Epithelial cell of esophagus (primary cell): ENCODE results near the gene PPP1CA.
A peak's percentile ranks its signal among the peaks of the same experiment; 100 is the strongest.

Source experiments
- DNase-seq: peaks from one replicate; pipeline ENCODE4 v3.0.0; 2010; ENCODE audit warnings: low read depth
- H3K4me3 ChIP-seq: 2 replicates; pipeline ENCODE4 v1.5.1; 2011; ENCODE audit warnings: mild to moderate bottlenecking, low read length, control low read depth
- TF ChIP-seq, protein P1 (sequence below): IDR thresholded peaks from 2 replicates; pipeline ENCODE4 v1.5.1; 2011; ENCODE audit warnings: low read depth, mild to moderate bottlenecking, low read length, control low read depth, inconsistent platforms; ENCODE audit not compliant: insufficient read depth; ENCODE audit errors: missing control alignments

Gene PPP1CA

GRCh38 chr11:67437082-67437808, 35.6 kb upstream of the PPP1CA start, which contains the start of gene PTPRCAP:
Gene PTPRCAP, minus strand, starts transcription at chr11:67437682. Its CDS starts 63 bp downstream, at chr11:67437619.
- DNase-seq, result no peak
- no peak within 1 kb of the TSS for H3K4me3 ChIP-seq
- TF ChIP-seq, protein P1, sequence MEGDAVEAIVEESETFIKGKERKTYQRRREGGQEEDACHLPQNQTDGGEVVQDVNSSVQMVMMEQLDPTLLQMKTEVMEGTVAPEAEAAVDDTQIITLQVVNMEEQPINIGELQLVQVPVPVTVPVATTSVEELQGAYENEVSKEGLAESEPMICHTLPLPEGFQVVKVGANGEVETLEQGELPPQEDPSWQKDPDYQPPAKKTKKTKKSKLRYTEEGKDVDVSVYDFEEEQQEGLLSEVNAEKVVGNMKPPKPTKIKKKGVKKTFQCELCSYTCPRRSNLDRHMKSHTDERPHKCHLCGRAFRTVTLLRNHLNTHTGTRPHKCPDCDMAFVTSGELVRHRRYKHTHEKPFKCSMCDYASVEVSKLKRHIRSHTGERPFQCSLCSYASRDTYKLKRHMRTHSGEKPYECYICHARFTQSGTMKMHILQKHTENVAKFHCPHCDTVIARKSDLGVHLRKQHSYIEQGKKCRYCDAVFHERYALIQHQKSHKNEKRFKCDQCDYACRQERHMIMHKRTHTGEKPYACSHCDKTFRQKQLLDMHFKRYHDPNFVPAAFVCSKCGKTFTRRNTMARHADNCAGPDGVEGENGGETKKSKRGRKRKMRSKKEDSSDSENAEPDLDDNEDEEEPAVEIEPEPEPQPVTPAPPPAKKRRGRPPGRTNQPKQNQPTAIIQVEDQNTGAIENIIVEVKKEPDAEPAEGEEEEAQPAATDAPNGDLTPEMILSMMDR, result no peak

DNA sequence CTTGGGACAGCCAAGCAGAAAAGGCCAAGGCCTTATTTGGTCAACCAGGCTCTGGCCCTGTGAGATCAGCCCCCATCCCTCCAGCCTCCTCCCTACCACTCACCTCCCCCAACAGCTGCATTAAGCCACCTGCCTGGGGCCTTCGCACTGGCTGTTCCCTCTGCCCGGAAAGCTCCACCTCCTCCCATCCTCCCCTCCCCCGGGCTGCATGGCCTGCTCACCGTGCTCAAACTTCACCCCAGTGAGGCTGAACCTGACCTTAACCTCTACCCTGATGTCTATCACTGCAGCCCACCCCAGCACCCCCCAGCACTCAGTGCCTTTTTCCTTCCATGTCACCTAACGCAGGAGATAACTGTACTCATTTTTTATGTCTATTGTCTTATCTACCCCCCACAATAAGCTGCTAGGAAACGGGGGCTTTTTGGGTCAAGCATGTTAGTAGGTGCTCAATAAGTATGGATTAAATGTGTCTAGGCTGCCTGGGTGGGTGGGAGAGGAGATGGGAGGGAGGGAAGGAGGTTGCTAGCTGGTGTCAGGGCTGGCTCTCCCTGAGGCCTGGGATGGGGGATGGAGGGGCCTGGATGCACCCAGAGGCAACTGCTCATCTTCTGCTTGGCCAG, 34.9 kb upstream of the PPP1CA start:
- H3K4me3 ChIP-seq, result no peak overlapping the region
- no peak for DNase-seq
- TF ChIP-seq, protein P1, result no peak

DNA sequence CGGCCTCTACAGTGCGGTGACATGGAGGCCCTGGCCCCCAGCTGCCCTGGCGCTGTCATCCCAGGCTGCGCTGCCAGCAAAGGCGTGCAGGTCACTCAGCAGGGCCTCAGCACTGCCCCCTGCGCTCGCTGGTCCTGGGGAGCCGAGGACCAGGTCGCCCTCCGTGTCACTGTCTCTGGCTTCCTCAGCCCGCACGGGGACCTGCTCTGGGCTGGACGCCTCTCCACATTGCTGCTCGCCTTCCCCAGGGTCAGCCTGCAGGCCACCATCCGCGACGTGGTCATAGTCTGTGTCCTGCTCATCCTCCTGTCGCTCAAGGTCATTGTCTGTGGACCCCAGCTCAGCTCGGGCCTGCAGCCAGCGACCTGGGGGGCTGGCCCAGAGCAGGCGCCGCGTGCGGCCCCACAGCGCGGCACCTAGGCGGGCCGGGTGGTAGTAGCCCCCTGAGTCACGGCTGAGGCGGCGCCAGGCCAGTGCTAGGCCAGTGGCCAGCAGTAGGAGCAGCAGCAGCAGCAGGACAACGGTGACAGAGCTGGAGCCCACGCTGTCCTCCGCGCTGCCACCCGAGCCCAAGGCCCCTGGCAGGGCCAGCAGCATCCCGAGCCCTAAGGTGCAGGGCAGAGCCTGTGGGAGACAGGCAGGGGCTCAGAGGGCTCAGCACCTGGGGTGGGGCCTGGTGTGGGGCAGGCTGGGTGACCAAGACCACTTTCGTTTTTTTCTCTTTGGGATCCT, 34.2 kb upstream of the PPP1CA start:
- H3K4me3 ChIP-seq, result no peak overlapping the region
- no peak for DNase-seq
- TF ChIP-seq, protein P1, result no peak

DNA sequence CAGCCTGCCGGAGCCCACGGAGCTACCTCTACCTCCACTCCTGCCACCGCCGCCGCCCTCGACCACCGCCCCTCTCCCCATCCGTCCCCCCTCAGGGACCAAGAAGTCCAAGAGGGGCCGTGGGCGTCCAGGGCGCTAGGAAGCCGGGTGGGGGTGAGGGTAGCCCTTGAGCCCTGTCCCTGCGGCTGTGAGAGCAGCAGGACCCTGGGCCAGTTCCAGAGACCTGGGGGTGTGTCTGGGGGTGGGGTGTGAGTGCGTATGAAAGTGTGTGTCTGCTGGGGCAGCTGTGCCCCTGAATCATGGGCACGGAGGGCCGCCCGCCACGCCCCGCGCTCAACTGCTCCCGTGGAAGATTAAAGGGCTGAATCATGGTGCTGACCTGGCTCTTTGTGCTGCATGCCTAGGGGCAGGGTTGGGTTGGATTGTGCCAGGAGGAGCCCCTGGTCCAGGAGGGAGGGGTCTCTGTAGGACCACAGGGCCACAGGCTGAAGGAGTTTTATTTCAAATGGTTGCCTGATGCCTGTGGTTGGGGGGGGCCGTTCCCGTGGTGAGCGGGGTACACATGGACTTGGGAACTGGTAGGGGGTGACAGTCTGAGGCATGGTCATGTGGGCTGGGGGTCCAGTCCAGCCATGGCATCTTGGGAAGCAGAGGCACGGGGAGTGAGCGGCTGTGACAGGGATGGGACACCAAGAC, 33.5 kb upstream of the PPP1CA start:
- DNase-seq, result peak; percentile 45
- no peak overlapping the region for H3K4me3 ChIP-seq
- TF ChIP-seq, protein P1, result no peak

DNA sequence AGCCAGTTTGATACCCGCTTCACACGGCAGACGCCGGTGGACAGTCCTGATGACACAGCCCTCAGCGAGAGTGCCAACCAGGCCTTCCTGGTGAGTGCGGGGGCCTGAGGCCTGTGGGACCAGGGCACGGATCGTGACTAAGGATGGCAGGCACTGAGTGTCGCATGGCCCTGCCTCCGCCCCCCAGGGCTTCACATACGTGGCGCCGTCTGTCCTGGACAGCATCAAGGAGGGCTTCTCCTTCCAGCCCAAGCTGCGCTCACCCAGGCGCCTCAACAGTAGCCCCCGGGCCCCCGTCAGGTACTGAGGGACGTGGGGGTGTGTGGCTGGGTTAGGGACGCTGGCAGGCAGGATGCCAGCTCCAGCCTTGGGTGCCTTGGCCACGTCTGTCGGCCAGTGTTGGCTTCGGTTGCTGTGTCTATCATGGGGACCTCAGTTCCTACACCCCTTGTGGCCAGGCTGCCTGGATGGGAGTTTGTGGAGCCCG, 32.8 kb upstream of the PPP1CA start:
- no peak overlapping the region for H3K4me3 ChIP-seq
- TF ChIP-seq, protein P1, result no peak
- no peak for DNase-seq

- TF ChIP-seq, protein P1, result no peak
- no peak for DNase-seq
These were observed 32.1 kb upstream of the PPP1CA start for GRCh38 chr11:67433536-67434394.

More at GRCh38 chr11:67433536-67434394, 32.1 kb upstream of the PPP1CA start:
- no peak overlapping the region for H3K4me3 ChIP-seq
